Smooth muscle cell (in vitro differentiated cells): Measurements from ENCODE around the gene PDE4D. TPM values are rescaled to one million over a fixed set of nuclear protein-coding genes. Genes with fewer than 3 reads are reported as not detected.

ENCODE experiments used
- DNase-seq: peaks from one replicate; lab custom pipeline; 2025; ENCODE audit not compliant: unreplicated experiment; lab: John Stamatoyannopoulos, UW
- H2AFZ ChIP-seq: fragments of 200-600 bp; sonication (generic); 2 replicates; pipeline ENCODE4 v1.6.0; 2016; ENCODE audit warnings: antibody characterized with exemption, low read depth, mild to moderate bottlenecking
- H3F3A ChIP-seq: fragments of 200-600 bp; sonication (generic); 2 replicates; pipeline ENCODE4 v1.6.0; 2017; ENCODE audit warnings: antibody characterized with exemption, low read depth
- H3K27ac ChIP-seq: fragments of 200-600 bp; sonication (generic); 2 replicates; pipeline ENCODE4 v1.5.1; 2016; ENCODE audit warnings: low read depth, mild to moderate bottlenecking
- H3K27me3 ChIP-seq: fragments of 200-600 bp; sonication (generic); 2 replicates; pipeline ENCODE4 v1.6.1; 2016; ENCODE audit warnings: low read depth, mild to moderate bottlenecking
- H3K36me3 ChIP-seq: fragments of 200-600 bp; sonication (generic); 2 replicates; pipeline ENCODE4 v1.5.1; 2016; ENCODE audit warnings: low read depth
- H3K4me1 ChIP-seq: fragments of 200-600 bp; sonication (generic); 2 replicates; pipeline ENCODE4 v1.5.1; 2016; ENCODE audit warnings: low read depth
- H3K4me2 ChIP-seq: fragments of 200-600 bp; sonication (generic); 2 replicates; pipeline ENCODE4 v1.6.0; 2016; ENCODE audit warnings: mild to moderate bottlenecking
- H3K4me3 ChIP-seq: fragments of 200-600 bp; sonication (generic); 2 replicates; pipeline ENCODE4 v1.5.1; 2016; ENCODE audit warnings: mild to moderate bottlenecking
- H3K79me2 ChIP-seq: fragments of 200-600 bp; sonication (generic); 2 replicates; pipeline ENCODE4 v1.6.0; 2016; ENCODE audit warnings: low read depth, mild to moderate bottlenecking
- H3K9ac ChIP-seq: fragments of 200-600 bp; sonication (generic); 2 replicates; pipeline ENCODE4 v1.6.0; 2016; ENCODE audit warnings: low read depth
- H3K9me3 ChIP-seq: fragments of 200-600 bp; sonication (generic); replicated peaks from 2 replicates; pipeline ENCODE4 v1.5.1; 2016; ENCODE audit warnings: low read depth
- H4K20me1 ChIP-seq: fragments of 200-600 bp; sonication (generic); 2 replicates; pipeline ENCODE4 v1.6.0; 2016; ENCODE audit warnings: low read depth
- WGBS: methylation state at CpG from one replicate; pipeline ENCODE4 v1.1.7; 2016; ENCODE audit warnings: low lambda C conversion rate; 5-methylcytosine and 5-hydroxymethylcytosine counted together
- polyA plus RNA-seq: library from polyadenylated mRNA; unstranded; fragments of >200 nt; fragmentation: Nextera tagmentation; extraction: Ambion mirVana; gene quantifications from 2 replicates; pipeline ENCODE4 v1.2.1, GENCODE V29; 2016
- total RNA-seq: library from RNA; depleted of rRNA; stranded (reverse); fragments of >200 nt; gene quantifications from 2 replicates; pipeline ENCODE4 v1.2.3, GENCODE V29; 2014
- TF ChIP-seq, protein P1 (sequence below): fragments of 200-600 bp; sonication (generic); IDR thresholded peaks from 2 replicates; pipeline ENCODE4 v1.5.1; 2017; ENCODE audit warnings: borderline replicate concordance, mild to moderate bottlenecking, antibody characterized with exemption; ENCODE audit not compliant: insufficient read depth, poor library complexity, severe bottlenecking

PDE4D gene
- total and polyA plus RNA-seq, 2 experiments from 2014 or later: 16.4 to 61.0 TPM

DNA sequence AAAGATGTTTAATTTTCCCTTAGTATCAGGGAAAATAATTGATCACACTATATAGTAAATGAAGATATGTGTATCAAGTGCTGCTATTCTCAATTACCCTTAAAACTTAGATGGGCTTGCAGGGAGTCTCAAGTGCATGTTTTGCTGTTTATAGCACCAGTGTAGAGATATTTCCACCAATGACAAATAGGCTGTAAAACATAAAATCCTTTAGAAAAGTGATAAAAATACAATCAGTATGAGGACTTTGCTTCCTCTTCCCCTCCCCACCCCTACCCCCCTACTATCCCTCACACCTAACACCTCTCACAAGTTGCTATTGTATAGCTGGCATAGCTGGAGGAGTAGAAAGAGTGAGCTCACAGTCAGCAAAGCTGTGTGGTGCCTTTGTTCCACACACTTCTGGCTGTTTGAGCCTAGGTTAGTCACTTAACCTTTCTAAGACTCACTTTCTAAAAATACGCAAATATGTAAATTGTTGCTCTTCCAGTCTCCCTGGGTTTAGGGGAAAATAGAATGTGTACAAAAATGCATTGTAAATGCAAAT is 93.1 kb downstream of the PDE4D start:
- Histone ChIP-seq H3K27ac (no peak overlapping the region), H2AFZ (no peak overlapping the region)

DNA sequence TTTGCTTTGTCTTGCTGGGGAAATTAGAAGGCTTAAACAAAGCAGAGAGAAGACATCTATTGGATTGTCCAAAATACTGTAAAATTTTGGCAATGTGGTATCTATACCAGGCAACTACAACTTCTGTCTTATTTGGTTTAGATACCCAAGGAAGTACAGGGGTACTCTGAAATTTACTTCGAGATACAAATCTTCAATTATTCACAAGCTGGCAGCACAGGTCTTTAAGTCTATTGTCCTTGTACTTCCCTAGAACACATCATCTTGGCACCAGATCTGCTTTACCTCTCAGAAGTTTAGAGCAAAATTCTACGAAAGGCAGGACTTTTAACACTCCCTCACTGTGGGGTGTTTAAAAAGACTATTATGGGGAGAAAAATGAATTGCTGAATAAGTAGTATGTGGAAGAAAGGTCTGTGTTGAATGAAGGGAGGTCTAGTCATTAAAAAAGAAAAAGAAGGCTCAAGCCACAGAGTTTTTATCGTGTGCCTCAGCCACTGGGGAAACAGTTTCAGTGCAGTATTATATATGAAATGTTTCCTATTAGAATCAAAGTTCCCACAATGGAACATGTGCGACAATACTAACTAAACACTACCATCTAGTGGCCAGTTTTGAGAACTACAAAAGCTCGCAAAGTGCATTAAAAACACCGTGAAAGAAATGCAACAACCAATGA is 93.7 kb downstream of the PDE4D start:
- WGBS: 27% methylated on average over 6 of the region's 6 CpGs
- H3K27me3 ChIP-seq: no peaks in the 10 kb centered on the region
- H2AFZ ChIP-seq: peak overlapping the region; percentile 60
- no peaks in the 10 kb centered on the region for H3K9me3 ChIP-seq
- H3K36me3 ChIP-seq: no peaks in the 10 kb centered on the region
- no peaks in the 10 kb centered on the region for H3F3A ChIP-seq
- peak overlapping the region; percentile 40 for H3K9ac ChIP-seq
- H3K27ac ChIP-seq: peak overlapping the region; percentile 64
- H4K20me1 ChIP-seq: no peaks in the 10 kb centered on the region
- peak overlapping the region; percentile 64 for H3K4me2 ChIP-seq
- DNase-seq: no peak
- no peaks in the 10 kb centered on the region for H3K79me2 ChIP-seq
- TF ChIP-seq, protein P1, sequence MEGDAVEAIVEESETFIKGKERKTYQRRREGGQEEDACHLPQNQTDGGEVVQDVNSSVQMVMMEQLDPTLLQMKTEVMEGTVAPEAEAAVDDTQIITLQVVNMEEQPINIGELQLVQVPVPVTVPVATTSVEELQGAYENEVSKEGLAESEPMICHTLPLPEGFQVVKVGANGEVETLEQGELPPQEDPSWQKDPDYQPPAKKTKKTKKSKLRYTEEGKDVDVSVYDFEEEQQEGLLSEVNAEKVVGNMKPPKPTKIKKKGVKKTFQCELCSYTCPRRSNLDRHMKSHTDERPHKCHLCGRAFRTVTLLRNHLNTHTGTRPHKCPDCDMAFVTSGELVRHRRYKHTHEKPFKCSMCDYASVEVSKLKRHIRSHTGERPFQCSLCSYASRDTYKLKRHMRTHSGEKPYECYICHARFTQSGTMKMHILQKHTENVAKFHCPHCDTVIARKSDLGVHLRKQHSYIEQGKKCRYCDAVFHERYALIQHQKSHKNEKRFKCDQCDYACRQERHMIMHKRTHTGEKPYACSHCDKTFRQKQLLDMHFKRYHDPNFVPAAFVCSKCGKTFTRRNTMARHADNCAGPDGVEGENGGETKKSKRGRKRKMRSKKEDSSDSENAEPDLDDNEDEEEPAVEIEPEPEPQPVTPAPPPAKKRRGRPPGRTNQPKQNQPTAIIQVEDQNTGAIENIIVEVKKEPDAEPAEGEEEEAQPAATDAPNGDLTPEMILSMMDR: peak; percentile 82
- H3K4me1 ChIP-seq: peaks cover 9% of the 10 kb centered on the region
- no peak overlapping the region for H3K4me3 ChIP-seq

More for the DNA sequence above, 93.1 kb downstream of the PDE4D start:
- Histone ChIP-seq H3K27me3 (no peaks in the 10 kb centered on the region), H3K4me1 (peaks cover 9% of the 10 kb centered on the region), H3K79me2 (no peaks in the 10 kb centered on the region), H3K36me3 (no peaks in the 10 kb centered on the region), H3F3A (no peaks in the 10 kb centered on the region), H3K4me3 (no peak overlapping the region), H3K9me3 (no peaks in the 10 kb centered on the region), H3K9ac (no peak overlapping the region), H3K4me2 (no peak overlapping the region), H4K20me1 (no peaks in the 10 kb centered on the region)
- TF ChIP-seq, protein P1: no peak
- WGBS: 56% methylated on average over 1 of the region's 1 CpG
- no peak for DNase-seq

DNA sequence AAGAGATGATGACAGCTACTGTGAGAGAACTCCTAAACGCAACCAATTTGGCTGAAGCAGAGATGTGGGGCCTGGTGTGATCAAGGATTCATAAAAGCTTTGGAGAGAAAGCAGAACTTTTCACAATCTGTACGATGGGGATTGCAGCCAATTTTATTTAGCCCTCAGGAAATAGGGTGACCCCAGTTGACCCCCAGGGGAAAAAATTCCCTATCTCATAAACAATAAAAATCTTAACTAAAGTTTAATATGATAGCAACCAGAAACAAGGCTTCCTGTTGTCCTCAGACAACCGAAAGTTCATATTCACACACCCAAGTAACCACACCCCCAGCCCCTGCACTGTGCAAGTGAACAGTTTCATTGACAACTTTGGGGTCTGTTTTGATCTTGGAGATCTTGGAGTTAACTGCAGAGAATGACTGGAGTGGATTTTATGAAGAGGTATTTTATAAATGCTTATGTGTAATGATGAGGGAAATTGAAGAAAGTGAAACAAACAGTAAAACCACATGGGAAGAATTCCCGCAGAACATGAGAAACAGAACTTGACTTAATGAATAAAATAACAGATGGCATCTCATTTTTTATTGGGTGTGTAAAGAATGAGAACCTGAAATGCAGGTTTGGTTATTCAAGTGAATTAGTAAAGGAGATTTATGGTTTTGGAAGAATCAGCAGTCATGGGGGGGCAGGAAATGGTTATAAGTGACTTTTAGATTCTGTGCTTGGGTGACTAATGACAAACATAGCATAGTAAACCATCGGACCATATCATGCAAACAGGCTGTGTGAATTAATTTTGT is 94.5 kb downstream of the PDE4D start:
- TF ChIP-seq, protein P1: no peak
- WGBS: 52% methylated on average over 5 of the region's 5 CpGs
- no peak overlapping the region for H3K9ac ChIP-seq

More for the DNA sequence above, 94.5 kb downstream of the PDE4D start:
- no peaks in the 10 kb centered on the region for H3F3A ChIP-seq
- peak overlapping the region; percentile 64 for H3K4me2 ChIP-seq
- H3K9me3 ChIP-seq: no peaks in the 10 kb centered on the region
- no peaks in the 10 kb centered on the region for H3K27me3 ChIP-seq
- no peaks in the 10 kb centered on the region for H4K20me1 ChIP-seq
- no peaks in the 10 kb centered on the region for H3K79me2 ChIP-seq
- peak overlapping the region; percentile 64 for H3K27ac ChIP-seq
- no peaks in the 10 kb centered on the region for H3K36me3 ChIP-seq
- H3K4me1 ChIP-seq: peaks cover 9% of the 10 kb centered on the region
- H2AFZ ChIP-seq: peak overlapping the region; percentile 60
- no peak for DNase-seq
- no peak overlapping the region for H3K4me3 ChIP-seq
